Measurements from ENCODE around the gene MED13L.
A peak's percentile ranks its signal among the peaks of the same experiment; 100 is the strongest.

MED13L gene

DNA sequence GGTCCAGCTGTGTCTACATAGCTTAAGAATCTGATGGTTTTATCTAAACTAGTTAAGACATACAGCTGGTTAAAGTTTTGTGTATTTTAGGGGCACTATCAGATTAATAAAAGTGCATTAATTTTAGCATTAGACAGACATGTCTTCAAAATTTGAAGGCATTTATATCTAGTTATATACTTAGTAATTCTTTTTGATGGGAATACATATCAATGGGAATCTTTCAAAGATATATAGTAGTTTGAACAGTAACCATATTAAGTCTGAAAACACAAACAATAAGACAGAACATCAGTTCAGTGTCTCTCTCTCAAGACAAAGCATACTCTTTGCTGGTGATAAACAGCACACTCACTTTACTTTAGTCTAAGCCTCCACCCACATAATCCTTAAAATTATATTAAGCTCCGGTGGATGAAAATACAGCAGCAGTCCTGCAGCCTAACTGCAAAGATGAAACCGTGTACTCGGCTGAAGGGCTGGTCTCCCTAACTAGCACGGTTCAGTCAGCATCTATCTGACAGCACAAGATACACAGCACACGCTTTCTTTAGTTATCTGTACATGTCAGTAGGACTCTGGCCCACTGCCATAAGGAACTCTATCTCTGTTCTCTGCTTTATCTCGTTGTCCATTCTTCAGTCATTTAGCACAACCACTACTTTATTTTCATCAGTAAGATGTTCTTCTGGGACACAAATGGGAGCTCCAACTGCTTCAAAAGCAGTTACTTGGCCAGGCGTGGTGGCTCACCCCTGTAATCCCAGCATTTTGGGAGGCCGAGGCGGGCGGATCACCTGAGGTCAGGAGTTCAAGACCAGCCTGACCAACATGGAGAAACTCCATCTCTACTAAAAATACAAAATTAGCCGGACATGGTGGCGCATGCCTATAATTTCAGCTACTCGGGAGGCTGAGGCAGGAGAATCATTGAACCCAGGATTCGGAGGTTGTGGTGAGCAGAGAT, 80.5 kb downstream of the MED13L start:
- H3K36me3 ChIP-seq (ENCODE audit: control insufficient read depth, insufficient read depth, low read length): no peaks in the 10 kb centered on the region
- H3K27ac ChIP-seq (ENCODE audit: low read depth, low read length): no peak overlapping the region
- H3K9ac ChIP-seq (ENCODE audit: low read depth, low read length): no peak overlapping the region
- H3K9me3 ChIP-seq (ENCODE audit: control insufficient read depth, insufficient read depth, low read length): no peaks in the 10 kb centered on the region
- no peaks in the 10 kb centered on the region for H3K27me3 ChIP-seq (ENCODE audit: control insufficient read depth, insufficient read depth, low read length)
- H3K4me1 ChIP-seq (ENCODE audit: control insufficient read depth, insufficient read depth, low read length): peaks cover 31% of the 10 kb centered on the region
- no peak overlapping the region for H3K4me3 ChIP-seq (ENCODE audit: low read depth, low read length)

DNA sequence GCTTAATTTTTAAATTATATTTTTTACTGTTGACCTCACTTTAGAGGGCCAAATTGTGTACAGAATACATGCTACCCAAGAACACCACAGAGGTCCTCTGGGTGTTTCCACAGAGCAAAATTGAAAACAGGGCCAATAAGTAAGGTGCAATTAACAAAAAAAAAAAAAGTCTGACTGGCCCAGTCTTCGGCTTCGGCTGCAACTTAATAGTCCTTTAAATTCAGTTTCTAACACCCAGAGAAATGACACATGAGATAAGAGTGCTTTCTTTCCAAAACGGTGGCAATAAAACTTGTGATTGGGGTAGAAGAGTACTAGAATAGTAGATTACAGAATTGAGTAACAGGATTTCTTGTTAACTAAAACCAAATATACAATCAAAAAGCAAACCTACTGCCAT, 81.3 kb downstream of the MED13L start:
- Histone ChIP-seq H3K4me1 (ENCODE audit: control insufficient read depth, insufficient read depth, low read length) (peaks cover 25% of the 10 kb centered on the region), H3K27ac (ENCODE audit: low read depth, low read length) (no peak overlapping the region), H3K4me3 (ENCODE audit: low read depth, low read length) (no peak overlapping the region), H3K9me3 (ENCODE audit: control insufficient read depth, insufficient read depth, low read length) (no peaks in the 10 kb centered on the region), H3K9ac (ENCODE audit: low read depth, low read length) (no peak overlapping the region), H3K27me3 (ENCODE audit: control insufficient read depth, insufficient read depth, low read length) (no peaks in the 10 kb centered on the region), H3K36me3 (ENCODE audit: control insufficient read depth, insufficient read depth, low read length) (no peaks in the 10 kb centered on the region)

DNA sequence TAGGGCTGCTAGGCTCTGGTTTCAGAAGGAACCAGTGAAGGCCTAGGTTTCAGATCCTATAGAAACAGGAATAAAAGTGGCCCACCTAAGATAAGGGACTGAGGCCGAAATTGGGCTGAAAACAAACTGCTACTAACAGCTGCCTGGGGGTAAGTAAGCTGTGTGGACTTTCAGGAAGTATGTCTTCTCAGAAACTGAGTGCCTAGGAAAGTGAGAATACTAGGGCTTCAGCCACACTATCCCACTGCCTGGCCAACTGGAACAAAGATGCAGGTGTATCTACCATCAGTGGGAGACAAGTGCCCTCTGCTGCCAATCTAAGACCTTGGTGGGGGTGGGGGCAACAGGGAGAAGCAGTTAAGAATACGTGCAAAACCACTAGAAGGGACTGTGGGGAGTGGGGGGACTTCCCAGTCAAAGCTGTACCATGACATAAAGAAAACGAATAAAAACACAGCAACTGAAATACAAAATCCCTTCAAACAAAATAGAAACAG, 82.5 kb downstream of the MED13L start:
- Histone ChIP-seq H3K4me3 (ENCODE audit: low read depth, low read length) (no peak overlapping the region), H3K4me1 (ENCODE audit: control insufficient read depth, insufficient read depth, low read length) (peaks cover 17% of the 10 kb centered on the region), H3K9me3 (ENCODE audit: control insufficient read depth, insufficient read depth, low read length) (no peaks in the 10 kb centered on the region), H3K27ac (ENCODE audit: low read depth, low read length) (no peak overlapping the region), H3K9ac (ENCODE audit: low read depth, low read length) (no peak overlapping the region), H3K36me3 (ENCODE audit: control insufficient read depth, insufficient read depth, low read length) (no peaks in the 10 kb centered on the region), H3K27me3 (ENCODE audit: control insufficient read depth, insufficient read depth, low read length) (no peaks in the 10 kb centered on the region)

DNA sequence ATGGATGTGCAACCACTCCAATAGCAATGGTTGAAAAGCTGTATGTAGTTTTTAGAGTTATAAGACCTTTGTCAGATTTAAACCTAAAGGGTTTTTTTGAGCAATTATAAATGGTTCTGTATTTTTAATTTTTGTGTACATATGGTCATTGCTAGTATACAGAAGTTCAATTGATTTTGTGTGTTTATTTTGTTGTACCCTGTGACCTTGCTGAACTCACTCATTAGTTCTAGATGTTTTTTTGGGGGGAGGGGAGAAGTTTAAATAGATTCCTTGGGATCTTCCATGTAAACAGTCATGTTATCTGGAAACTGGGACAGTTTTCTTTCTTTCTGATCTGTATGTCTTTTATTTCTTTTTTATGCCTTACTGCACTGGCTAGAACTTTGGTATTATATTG, 87.8 kb downstream of the MED13L start:
- H3K4me3 ChIP-seq (ENCODE audit: low read depth, low read length): no peak overlapping the region
- no peak overlapping the region for H3K9ac ChIP-seq (ENCODE audit: low read depth, low read length)
- no peaks in the 10 kb centered on the region for H3K27me3 ChIP-seq (ENCODE audit: control insufficient read depth, insufficient read depth, low read length)
- no peaks in the 10 kb centered on the region for H3K9me3 ChIP-seq (ENCODE audit: control insufficient read depth, insufficient read depth, low read length)
- no peak overlapping the region for H3K27ac ChIP-seq (ENCODE audit: low read depth, low read length)
- no peaks in the 10 kb centered on the region for H3K36me3 ChIP-seq (ENCODE audit: control insufficient read depth, insufficient read depth, low read length)
- peaks cover 6% of the 10 kb centered on the region; the same call in 1 of the 2 replicates for H3K4me1 ChIP-seq (ENCODE audit: control insufficient read depth, insufficient read depth, low read length)

DNA sequence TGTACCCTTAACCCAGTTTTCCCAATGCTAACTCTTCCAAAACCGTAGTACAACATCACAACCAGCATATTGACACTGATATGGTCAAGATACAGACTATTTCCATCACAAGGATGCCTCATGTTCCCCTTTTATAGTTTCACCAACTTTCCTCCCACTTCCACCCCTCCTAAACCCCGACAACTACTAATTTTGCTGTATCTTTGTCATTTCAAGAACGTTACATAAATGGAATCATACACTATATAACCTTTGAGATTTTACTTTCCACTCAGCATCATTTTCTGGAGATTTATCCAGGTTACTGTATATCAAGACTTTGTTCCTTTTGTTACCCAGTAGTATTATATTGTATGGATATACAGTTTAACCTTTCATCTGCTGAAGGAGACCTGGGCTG, 88.9 kb downstream of the MED13L start:
- Histone ChIP-seq H3K27ac (ENCODE audit: low read depth, low read length) (no peak overlapping the region), H3K4me3 (ENCODE audit: low read depth, low read length) (no peak overlapping the region), H3K36me3 (ENCODE audit: control insufficient read depth, insufficient read depth, low read length) (no peaks in the 10 kb centered on the region), H3K4me1 (ENCODE audit: control insufficient read depth, insufficient read depth, low read length) (peaks cover 6% of the 10 kb centered on the region; the same call in 1 of the 2 replicates), H3K27me3 (ENCODE audit: control insufficient read depth, insufficient read depth, low read length) (no peaks in the 10 kb centered on the region), H3K9ac (ENCODE audit: low read depth, low read length) (no peak overlapping the region), H3K9me3 (ENCODE audit: control insufficient read depth, insufficient read depth, low read length) (no peaks in the 10 kb centered on the region)

DNA sequence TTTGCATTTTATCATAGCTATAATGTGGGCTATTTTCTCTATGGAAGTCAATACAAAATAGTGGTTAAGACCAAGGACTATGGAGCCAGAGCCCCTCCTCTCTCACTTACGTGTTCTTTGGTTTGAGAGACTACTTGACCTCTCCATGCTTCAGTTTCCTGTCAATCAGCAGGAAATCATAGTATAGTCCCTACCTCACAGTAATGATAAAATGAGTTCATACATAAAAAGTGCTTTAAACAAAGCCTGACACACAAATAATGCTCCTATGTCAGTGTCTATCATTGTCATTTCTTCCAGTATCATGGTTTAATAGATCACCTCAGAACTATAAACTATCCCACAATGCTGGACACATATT, 90.4 kb downstream of the MED13L start:
- H3K27me3 ChIP-seq (ENCODE audit: control insufficient read depth, insufficient read depth, low read length): no peaks in the 10 kb centered on the region
- H3K4me3 ChIP-seq (ENCODE audit: low read depth, low read length): no peak overlapping the region
- H3K9me3 ChIP-seq (ENCODE audit: control insufficient read depth, insufficient read depth, low read length): no peaks in the 10 kb centered on the region
- H3K4me1 ChIP-seq (ENCODE audit: control insufficient read depth, insufficient read depth, low read length): peaks cover 20% of the 10 kb centered on the region
- H3K36me3 ChIP-seq (ENCODE audit: control insufficient read depth, insufficient read depth, low read length): no peaks in the 10 kb centered on the region
- H3K27ac ChIP-seq (ENCODE audit: low read depth, low read length): no peak overlapping the region
- no peak overlapping the region for H3K9ac ChIP-seq (ENCODE audit: low read depth, low read length)

DNA sequence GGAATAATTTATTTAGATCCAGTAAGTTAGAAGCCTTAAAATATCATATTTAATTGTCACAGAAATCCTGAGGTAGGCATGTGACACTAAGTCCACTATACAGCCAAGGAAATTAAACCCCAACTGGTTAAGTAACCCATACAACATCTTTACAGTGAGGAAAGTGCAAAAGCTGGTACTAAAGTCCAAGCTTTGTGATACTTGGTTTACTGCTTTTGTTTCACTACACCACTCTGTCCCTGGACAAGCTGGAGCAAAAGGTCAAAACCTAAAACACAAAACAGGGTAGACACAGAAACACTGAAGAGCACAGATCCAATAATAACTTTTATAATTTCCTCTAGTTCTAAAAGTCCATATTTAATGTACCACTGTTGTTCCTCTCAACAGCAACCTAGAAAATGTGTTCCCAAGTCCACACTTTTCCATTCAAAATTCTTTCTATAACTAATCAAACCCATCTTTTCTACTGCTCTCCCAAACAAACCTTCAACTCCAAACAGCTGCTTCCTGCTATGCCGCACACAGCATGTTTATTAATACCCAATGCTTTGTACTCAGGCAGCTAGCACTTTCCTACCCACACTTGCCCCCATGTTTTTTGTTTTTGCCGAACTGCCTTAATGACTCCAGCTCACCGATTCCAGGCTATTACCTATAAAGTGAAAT, 90.9 kb downstream of the MED13L start:
- H3K27ac ChIP-seq (ENCODE audit: low read depth, low read length): no peak overlapping the region
- H3K4me1 ChIP-seq (ENCODE audit: control insufficient read depth, insufficient read depth, low read length): peaks cover 20% of the 10 kb centered on the region
- H3K27me3 ChIP-seq (ENCODE audit: control insufficient read depth, insufficient read depth, low read length): no peaks in the 10 kb centered on the region
- no peak overlapping the region for H3K9ac ChIP-seq (ENCODE audit: low read depth, low read length)
- H3K9me3 ChIP-seq (ENCODE audit: control insufficient read depth, insufficient read depth, low read length): no peaks in the 10 kb centered on the region
- no peak overlapping the region for H3K4me3 ChIP-seq (ENCODE audit: low read depth, low read length)
- H3K36me3 ChIP-seq (ENCODE audit: control insufficient read depth, insufficient read depth, low read length): no peaks in the 10 kb centered on the region

DNA sequence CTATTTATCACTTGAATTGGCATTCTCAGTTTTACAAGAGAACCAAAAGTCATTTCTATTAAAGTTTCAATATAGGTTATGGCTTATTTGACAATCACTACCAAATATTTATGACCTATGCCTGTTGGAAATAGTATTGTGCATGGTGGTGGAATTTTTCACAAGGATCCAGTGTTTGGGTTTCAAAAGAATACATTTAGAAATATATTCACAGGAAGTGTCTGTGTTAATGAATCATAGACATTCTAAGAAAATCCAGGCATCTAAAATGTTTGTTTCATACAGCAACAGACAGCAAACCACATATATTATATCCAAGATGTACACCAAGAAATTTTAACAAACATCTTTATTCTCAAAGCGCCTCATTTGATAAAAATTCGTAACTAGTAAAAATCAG, 92.7 kb downstream of the MED13L start:
- Histone ChIP-seq H3K27ac (ENCODE audit: low read depth, low read length) (no peak overlapping the region), H3K9me3 (ENCODE audit: control insufficient read depth, insufficient read depth, low read length) (no peaks in the 10 kb centered on the region)

DNA sequence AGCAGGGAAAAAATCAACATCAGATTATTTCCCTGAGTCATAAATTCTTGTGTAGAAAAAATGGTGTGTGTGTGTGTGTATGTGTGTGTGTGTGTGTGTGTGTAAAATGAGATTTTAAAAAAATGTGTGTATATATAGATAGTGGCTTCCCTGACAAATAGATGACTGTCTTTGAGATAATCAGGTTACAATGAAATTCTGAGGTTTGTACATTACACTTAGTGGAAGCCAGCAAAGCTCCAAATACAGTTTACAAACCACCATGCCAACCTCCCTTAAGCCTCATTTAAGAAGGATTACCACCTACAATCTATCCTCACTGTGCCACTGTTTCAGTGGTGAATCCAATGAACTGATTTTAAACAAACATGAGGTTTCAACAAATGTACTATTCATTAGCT, 93.8 kb downstream of the MED13L start:
- H3K27ac ChIP-seq (ENCODE audit: low read depth, low read length): no peak overlapping the region

More for the DNA sequence above, 92.7 kb downstream of the MED13L start:
- Histone ChIP-seq H3K36me3 (ENCODE audit: control insufficient read depth, insufficient read depth, low read length) (no peaks in the 10 kb centered on the region), H3K27me3 (ENCODE audit: control insufficient read depth, insufficient read depth, low read length) (no peaks in the 10 kb centered on the region), H3K4me3 (ENCODE audit: low read depth, low read length) (no peak overlapping the region), H3K9ac (ENCODE audit: low read depth, low read length) (no peak overlapping the region), H3K4me1 (ENCODE audit: control insufficient read depth, insufficient read depth, low read length) (peaks cover 20% of the 10 kb centered on the region)

DNA sequence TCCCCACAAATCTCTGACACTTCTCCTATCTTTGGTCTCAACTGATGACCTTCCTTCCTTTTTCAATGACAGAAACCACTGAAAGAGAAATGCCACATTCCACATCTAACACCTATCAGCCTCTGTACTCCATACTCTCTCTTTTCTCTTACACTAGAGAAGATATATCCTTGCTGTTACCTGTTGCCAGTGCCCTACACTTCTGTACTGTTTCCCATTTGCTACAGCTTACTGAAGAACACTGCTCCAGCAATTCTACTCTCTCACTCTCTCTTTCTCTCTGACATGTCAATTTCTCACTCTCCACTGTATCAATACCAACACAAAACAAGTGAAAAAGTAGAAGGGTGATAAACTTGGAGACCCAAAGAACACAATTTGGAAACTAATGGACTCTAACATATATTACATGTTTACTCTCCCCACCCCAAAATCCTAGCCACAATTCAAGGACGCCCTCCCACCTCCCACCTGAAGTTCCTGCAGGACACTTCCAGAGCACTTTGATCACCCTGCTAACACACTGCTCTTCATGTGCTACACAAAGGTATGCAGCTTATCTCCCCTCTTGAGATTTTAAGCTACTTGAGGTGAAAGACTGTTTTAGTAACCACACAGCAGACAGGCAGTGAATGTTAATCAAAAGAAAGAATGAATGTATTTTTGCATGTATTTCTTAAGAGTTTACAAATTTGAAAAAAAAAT, 95.0 kb downstream of the MED13L start:
- Histone ChIP-seq H3K27ac (ENCODE audit: low read depth, low read length) (peak overlapping the region; percentile 31), H3K4me3 (ENCODE audit: low read depth, low read length) (no peak overlapping the region), H3K4me1 (ENCODE audit: control insufficient read depth, insufficient read depth, low read length) (peaks cover 17% of the 10 kb centered on the region), H3K9ac (ENCODE audit: low read depth, low read length) (no peak overlapping the region), H3K9me3 (ENCODE audit: control insufficient read depth, insufficient read depth, low read length) (no peaks in the 10 kb centered on the region), H3K36me3 (ENCODE audit: control insufficient read depth, insufficient read depth, low read length) (no peaks in the 10 kb centered on the region), H3K27me3 (ENCODE audit: control insufficient read depth, insufficient read depth, low read length) (no peaks in the 10 kb centered on the region)

More for the DNA sequence above, 93.8 kb downstream of the MED13L start:
- Histone ChIP-seq H3K9me3 (ENCODE audit: control insufficient read depth, insufficient read depth, low read length) (no peaks in the 10 kb centered on the region), H3K4me1 (ENCODE audit: control insufficient read depth, insufficient read depth, low read length) (peaks cover 20% of the 10 kb centered on the region), H3K9ac (ENCODE audit: low read depth, low read length) (no peak overlapping the region), H3K36me3 (ENCODE audit: control insufficient read depth, insufficient read depth, low read length) (no peaks in the 10 kb centered on the region), H3K27me3 (ENCODE audit: control insufficient read depth, insufficient read depth, low read length) (no peaks in the 10 kb centered on the region), H3K4me3 (ENCODE audit: low read depth, low read length) (no peak overlapping the region)

Data from HUES48 (cell line).